ENCODE measurements around the gene ASB5.

DNA sequence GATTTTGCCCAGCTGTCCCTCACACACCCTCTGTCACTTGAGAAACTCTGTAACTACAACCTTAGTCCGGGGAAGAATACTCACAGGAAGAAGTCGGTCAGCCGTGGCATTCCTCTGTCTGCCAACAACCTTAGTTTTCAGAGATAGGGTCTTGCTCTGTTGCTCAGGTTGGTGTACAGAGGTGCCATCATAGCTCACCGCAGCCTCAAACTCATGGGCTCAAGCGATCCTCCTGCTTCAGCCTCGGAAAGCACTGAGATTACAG is 38.6 kb upstream of the ASB5 start:
- TF ChIP-seq, protein P1, sequence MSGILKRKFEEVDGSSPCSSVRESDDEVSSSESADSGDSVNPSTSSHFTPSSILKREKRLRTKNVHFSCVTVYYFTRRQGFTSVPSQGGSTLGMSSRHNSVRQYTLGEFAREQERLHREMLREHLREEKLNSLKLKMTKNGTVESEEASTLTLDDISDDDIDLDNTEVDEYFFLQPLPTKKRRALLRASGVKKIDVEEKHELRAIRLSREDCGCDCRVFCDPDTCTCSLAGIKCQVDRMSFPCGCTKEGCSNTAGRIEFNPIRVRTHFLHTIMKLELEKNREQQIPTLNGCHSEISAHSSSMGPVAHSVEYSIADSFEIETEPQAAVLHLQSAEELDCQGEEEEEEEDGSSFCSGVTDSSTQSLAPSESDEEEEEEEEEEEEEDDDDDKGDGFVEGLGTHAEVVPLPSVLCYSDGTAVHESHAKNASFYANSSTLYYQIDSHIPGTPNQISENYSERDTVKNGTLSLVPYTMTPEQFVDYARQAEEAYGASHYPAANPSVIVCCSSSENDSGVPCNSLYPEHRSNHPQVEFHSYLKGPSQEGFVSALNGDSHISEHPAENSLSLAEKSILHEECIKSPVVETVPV (CRISPR knock-in tag; IDR thresholded peaks at IDR 0.05): no peak
- TF ChIP-seq ZC3H10 (CRISPR knock-in tag; IDR thresholded peaks at IDR 0.05): no peak
